OCI-LY1 (cell line): ENCODE measurements around the gene CCDC91.

Source experiments
- EZH2 ChIP-seq: fragments of 200-600 bp; sonication (generic), shearing (Covaris generic); IDR thresholded peaks from 2 replicates; pipeline ENCODE4 v1.8.0; 2017; ENCODE audit warnings: borderline replicate concordance, mixed run types, mild to moderate bottlenecking, antibody characterized with exemption, low read length, moderate library complexity, mixed read lengths
- TF ChIP-seq, protein P1 (sequence below): fragments of 200-600 bp; sonication (generic), shearing (Covaris generic); IDR thresholded peaks from 2 replicates; pipeline ENCODE4 v1.5.1; 2017; ENCODE audit warnings: mild to moderate bottlenecking, antibody characterized with exemption, low read length, moderate library complexity, mixed read lengths

DNA sequence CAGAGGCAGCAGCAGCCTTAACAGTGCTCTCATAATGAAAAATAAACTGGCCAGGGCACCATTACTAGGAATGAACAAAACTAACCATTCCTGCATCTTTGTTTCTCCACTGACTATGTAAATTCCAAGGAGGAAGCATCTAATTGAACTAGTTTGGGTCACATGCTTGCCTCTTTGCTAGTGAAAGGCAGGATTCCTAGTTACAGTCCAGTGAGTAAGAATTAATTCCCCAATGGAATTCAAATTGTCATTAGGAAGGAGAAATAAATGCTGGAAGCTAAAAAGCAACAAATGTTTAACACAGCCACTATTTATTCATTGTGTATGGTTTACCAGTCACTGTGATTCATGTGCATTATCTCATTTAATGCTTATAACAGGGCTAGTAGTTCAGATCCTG, 316.0 kb downstream of the CCDC91 start:
- TF ChIP-seq, protein P1, sequence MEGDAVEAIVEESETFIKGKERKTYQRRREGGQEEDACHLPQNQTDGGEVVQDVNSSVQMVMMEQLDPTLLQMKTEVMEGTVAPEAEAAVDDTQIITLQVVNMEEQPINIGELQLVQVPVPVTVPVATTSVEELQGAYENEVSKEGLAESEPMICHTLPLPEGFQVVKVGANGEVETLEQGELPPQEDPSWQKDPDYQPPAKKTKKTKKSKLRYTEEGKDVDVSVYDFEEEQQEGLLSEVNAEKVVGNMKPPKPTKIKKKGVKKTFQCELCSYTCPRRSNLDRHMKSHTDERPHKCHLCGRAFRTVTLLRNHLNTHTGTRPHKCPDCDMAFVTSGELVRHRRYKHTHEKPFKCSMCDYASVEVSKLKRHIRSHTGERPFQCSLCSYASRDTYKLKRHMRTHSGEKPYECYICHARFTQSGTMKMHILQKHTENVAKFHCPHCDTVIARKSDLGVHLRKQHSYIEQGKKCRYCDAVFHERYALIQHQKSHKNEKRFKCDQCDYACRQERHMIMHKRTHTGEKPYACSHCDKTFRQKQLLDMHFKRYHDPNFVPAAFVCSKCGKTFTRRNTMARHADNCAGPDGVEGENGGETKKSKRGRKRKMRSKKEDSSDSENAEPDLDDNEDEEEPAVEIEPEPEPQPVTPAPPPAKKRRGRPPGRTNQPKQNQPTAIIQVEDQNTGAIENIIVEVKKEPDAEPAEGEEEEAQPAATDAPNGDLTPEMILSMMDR = no peak
- no peak for TF ChIP-seq EZH2
